Measurements from ENCODE around the gene RANGRF. TPM values are rescaled to one million over a fixed set of nuclear protein-coding genes. Genes with fewer than 3 reads are reported as not detected.

The RANGRF gene
- total RNA-seq, 1 donor from 2014 or later: 48.5 TPM

DNA sequence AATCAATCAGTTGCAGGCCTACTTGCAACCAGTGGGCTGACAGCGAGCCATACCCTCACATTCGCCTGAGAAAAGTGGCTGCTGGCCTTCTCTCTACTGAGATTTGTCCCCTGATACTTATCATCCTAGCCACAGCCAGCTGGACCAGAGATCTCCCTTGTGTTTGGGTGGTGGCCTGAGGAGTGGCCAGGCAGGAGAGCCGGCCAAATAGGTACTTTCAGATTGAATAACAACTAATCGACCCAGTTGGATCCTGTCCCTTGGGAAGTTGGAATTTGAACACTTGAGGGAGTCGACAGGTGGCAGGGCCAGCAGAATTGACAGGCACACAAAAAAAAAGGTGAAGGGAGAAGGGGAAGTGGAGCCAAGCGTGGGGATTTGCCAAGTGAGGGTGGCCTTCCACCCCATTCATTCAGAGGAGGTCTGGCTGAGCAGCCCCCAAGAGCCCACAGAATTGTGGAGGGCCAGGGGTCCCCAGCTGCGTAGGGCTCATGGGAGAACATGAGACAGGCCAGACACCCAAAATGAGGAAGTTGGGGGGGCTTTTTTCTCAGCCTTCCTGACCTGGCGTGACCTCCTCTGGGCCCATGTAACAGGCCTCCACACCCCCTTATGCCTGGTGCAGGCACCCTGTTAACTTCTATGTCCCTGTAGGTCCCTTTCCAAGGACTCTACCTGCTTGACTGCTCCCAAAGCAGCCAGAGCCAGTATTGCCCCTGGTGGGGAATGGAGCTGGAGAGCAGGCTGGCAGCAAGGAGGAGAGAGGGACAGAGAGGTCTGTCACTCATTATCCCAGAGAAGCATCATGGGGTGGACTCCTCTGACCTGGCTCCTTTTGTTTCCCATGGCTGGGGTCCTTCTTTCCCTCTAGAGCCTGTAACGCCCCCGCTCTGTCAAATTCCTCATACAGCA lies 2.9 kb upstream of the RANGRF start:
- Mint-ChIP-seq H3K4me3 (peak overlapping the region; percentile 39), H3K9me3 (no peaks in the 10 kb centered on the region), H3K27ac (ENCODE audit: unreplicated experiment) (no peak overlapping the region), H3K36me3 (ENCODE audit: low read depth) (peaks cover 3% of the 10 kb centered on the region), H3K4me1 (peaks cover 29% of the 10 kb centered on the region), H3K27me3 (ENCODE audit: low read depth) (no peaks in the 10 kb centered on the region)
- no peak for DNase-seq (ENCODE audit: low read depth, low spot score)
- TF ChIP-seq, protein P1, sequence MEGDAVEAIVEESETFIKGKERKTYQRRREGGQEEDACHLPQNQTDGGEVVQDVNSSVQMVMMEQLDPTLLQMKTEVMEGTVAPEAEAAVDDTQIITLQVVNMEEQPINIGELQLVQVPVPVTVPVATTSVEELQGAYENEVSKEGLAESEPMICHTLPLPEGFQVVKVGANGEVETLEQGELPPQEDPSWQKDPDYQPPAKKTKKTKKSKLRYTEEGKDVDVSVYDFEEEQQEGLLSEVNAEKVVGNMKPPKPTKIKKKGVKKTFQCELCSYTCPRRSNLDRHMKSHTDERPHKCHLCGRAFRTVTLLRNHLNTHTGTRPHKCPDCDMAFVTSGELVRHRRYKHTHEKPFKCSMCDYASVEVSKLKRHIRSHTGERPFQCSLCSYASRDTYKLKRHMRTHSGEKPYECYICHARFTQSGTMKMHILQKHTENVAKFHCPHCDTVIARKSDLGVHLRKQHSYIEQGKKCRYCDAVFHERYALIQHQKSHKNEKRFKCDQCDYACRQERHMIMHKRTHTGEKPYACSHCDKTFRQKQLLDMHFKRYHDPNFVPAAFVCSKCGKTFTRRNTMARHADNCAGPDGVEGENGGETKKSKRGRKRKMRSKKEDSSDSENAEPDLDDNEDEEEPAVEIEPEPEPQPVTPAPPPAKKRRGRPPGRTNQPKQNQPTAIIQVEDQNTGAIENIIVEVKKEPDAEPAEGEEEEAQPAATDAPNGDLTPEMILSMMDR (conservative IDR thresholded peaks at IDR 0.05): no peak

DNA sequence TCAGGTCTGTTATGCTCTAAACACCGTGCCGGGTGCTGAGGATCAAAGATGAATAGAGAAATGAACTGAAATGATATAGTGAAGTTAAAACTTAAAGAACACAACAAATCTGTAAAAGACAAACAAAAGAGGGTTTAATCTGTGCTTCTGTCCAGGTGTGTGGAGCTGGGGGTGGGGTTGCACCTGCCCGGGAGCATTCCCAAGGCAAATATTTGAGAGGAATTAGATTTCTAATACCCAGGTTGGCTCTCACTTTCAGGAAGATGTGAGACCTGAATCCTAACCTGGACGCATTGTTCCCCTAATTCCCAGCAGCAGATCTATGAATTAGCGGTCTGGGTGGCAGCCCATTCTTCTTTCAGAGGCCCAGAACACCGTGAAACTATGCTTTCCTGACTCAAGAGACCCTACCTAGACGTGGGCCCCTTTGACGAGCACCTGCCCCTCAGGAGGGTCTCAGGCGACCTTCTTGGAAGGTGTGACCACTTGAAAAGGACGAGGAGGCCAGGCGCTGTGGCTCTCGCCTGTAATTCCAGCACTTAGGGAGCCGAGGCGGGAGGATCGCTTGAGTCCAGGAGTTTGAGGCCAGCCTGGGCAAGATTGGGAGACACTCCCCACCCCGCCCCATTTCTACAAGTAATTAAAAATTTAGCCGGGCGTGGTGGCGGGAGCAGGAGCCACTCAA lies 677 bp upstream of the RANGRF start:
- DNase-seq (ENCODE audit: low read depth, low spot score): no peak
- H3K27ac Mint-ChIP-seq (ENCODE audit: unreplicated experiment): peak overlapping the region; percentile 98
- peaks cover 3% of the 10 kb centered on the region for H3K36me3 Mint-ChIP-seq (ENCODE audit: low read depth)
- H3K4me1 Mint-ChIP-seq: peaks cover 39% of the 10 kb centered on the region
- no peaks in the 10 kb centered on the region for H3K27me3 Mint-ChIP-seq (ENCODE audit: low read depth)
- peak overlapping the region; percentile 99 for H3K4me3 Mint-ChIP-seq
- TF ChIP-seq, protein P1 (conservative IDR thresholded peaks at IDR 0.05): no peak
- H3K9me3 Mint-ChIP-seq: no peaks in the 10 kb centered on the region

DNA sequence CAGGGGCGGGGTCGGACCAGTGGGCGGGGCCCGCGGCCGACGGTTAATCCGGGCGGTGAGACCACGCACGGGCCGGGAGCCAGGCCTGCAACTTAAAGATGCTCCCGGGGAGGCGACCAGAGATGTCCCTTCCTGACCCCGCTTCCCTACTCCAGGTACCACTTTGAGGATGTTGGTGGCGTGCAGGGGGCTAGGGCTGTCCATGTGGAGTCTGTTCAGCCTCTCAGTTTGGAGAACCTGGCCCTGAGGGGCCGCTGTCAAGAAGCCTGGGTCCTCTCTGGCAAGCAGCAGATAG lies 580 bp downstream of the RANGRF start:
- no peaks in the 10 kb centered on the region for H3K27me3 Mint-ChIP-seq (ENCODE audit: low read depth)
- TF ChIP-seq, protein P1 (conservative IDR thresholded peaks at IDR 0.05): no peak
- DNase-seq (ENCODE audit: low read depth, low spot score): peak; percentile 75
- no peaks in the 10 kb centered on the region for H3K9me3 Mint-ChIP-seq
- H3K36me3 Mint-ChIP-seq (ENCODE audit: low read depth): peaks cover 3% of the 10 kb centered on the region
- peak overlapping the region; percentile 99 for H3K4me3 Mint-ChIP-seq
- H3K27ac Mint-ChIP-seq (ENCODE audit: unreplicated experiment): no peak overlapping the region
- H3K4me1 Mint-ChIP-seq: peaks cover 46% of the 10 kb centered on the region

DNA sequence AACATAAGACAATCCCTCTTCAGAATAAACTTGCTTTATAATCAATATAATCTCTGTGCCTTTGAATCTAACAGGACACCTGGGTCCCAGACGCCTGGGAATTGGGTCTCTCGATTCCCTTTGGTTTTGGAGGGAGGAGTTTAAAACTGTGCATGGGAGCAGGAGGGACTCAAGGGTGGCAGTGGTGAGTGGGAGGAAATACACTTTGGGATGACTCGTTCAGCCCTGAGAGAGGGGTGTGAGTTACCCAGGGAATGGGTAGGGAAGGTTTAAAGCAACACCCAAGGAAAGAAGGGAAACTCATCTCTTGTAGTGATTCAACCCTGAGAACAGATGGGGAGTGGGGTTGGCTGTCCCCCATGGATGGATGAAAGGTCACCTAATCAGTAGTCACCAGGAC lies 1.6 kb downstream of the RANGRF start:
- no peak for DNase-seq (ENCODE audit: low read depth, low spot score)
- Mint-ChIP-seq H3K27ac (ENCODE audit: unreplicated experiment) (no peak overlapping the region), H3K9me3 (no peaks in the 10 kb centered on the region), H3K4me3 (peak overlapping the region; percentile 99), H3K4me1 (peaks cover 52% of the 10 kb centered on the region), H3K27me3 (ENCODE audit: low read depth) (no peaks in the 10 kb centered on the region), H3K36me3 (ENCODE audit: low read depth) (peaks cover 3% of the 10 kb centered on the region)
- TF ChIP-seq, protein P1 (conservative IDR thresholded peaks at IDR 0.05): no peak

DNA sequence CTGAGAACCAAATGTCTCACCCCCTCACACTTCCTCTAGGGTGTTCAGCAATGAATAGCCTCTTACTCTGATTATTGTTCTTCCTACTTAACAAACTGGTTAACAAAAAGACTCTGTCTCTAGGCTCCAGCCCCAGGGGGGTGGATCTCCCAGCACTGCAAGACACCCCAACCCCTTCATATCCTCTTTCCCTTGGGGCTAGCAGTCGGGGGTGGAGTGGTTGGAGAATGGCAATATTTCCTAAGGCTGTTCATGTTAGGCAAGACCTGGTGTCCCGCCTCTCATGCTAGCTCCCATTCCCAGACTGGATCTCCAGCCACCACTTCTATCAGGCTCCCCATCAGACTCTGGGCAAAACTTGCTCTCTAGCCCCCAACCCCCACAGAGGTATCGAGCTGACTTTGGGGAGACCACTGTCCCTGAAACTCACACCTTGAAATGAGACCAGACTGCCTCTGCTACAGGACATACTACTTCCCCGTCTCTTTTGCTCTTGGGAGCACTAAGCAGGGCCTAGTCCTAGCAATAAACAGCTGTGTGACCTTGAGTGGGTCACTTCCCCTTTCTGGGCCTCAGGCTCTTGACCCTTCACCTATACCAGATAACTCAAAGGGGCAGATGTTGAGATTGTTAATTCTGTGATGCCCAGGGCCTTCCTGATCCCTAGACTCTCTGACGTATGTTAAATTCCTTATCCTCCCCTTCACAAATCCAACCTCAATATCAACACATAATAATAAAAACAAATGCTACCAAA lies 4.3 kb downstream of the RANGRF start:
- Mint-ChIP-seq H3K4me3 (peak overlapping the region; percentile 65), H3K9me3 (no peaks in the 10 kb centered on the region), H3K27ac (ENCODE audit: unreplicated experiment) (no peak overlapping the region), H3K27me3 (ENCODE audit: low read depth) (no peaks in the 10 kb centered on the region), H3K4me1 (peaks cover 55% of the 10 kb centered on the region), H3K36me3 (ENCODE audit: low read depth) (peaks cover 3% of the 10 kb centered on the region)
- DNase-seq (ENCODE audit: low read depth, low spot score): no peak
- TF ChIP-seq, protein P1 (conservative IDR thresholded peaks at IDR 0.05): no peak

All from neural crest cell (in vitro differentiated cells).